ENCODE data around the gene SCN10A.

SCN10A gene

GRCh38 chr3:38816026-38816425 is at the start of gene SCN10A:
Gene SCN10A, minus strand, starts transcription at chr3:38816217. Its CDS starts 22,207 bp downstream, at chr3:38794010.
- DNase-seq: no peak

- DNase-seq: no peak
These were observed 37.0 kb upstream of the SCN10A start for GRCh38 chr3:38853011-38853410.

- no peak for DNase-seq
These were observed 27.9 kb upstream of the SCN10A start for GRCh38 chr3:38843898-38844297.

GRCh38 chr3:38842266-38842965 is 26.4 kb upstream of the SCN10A start:
- no peak for DNase-seq

- DNase-seq: no peak
These were observed 25.0 kb upstream of the SCN10A start for GRCh38 chr3:38840987-38841386.

GRCh38 chr3:38837358-38837757 is 21.3 kb upstream of the SCN10A start:
- no peak for DNase-seq

GRCh38 chr3:38836561-38836960 is 20.5 kb upstream of the SCN10A start:
- no peak for DNase-seq

- no peak for DNase-seq
These were observed 19.9 kb upstream of the SCN10A start for GRCh38 chr3:38835939-38836338.

- DNase-seq: no peak
These were observed 18.7 kb upstream of the SCN10A start for GRCh38 chr3:38834717-38835116.

- DNase-seq: no peak
These were observed 18.1 kb upstream of the SCN10A start for GRCh38 chr3:38834110-38834509.

GRCh38 chr3:38829404-38829803 is 13.4 kb upstream of the SCN10A start:
- DNase-seq: no peak

GRCh38 chr3:38828681-38829080 is 12.7 kb upstream of the SCN10A start:
- DNase-seq: no peak

- no peak for DNase-seq
These were observed 11.8 kb upstream of the SCN10A start for GRCh38 chr3:38827791-38828190.

GRCh38 chr3:38826001-38826400 is 10.0 kb upstream of the SCN10A start:
- no peak for DNase-seq

GRCh38 chr3:38824349-38824748 is 8.3 kb upstream of the SCN10A start:
- no peak for DNase-seq

GRCh38 chr3:38823722-38824121 is 7.7 kb upstream of the SCN10A start:
- no peak for DNase-seq

GRCh38 chr3:38823186-38823585 is 7.2 kb upstream of the SCN10A start:
- DNase-seq: no peak

GRCh38 chr3:38811822-38812221 is 4.2 kb downstream of the SCN10A start:
- DNase-seq: no peak

GRCh38 chr3:38805765-38806386 is 10.1 kb downstream of the SCN10A start:
- no peak for DNase-seq

- no peak for DNase-seq
These were observed 11.0 kb downstream of the SCN10A start for GRCh38 chr3:38805004-38805403.

- DNase-seq: no peak
These were observed 15.5 kb downstream of the SCN10A start for GRCh38 chr3:38800511-38800910.

- DNase-seq: no peak
These were observed 22.3 kb downstream of the SCN10A start for GRCh38 chr3:38793721-38794120.

GRCh38 chr3:38792983-38793382 is 23.0 kb downstream of the SCN10A start:
- DNase-seq: no peak

- DNase-seq: no peak
These were observed 33.9 kb downstream of the SCN10A start for GRCh38 chr3:38782148-38782547.

- no peak for DNase-seq
These were observed 42.5 kb downstream of the SCN10A start for GRCh38 chr3:38773528-38773927.
